Activated T-cell treated with anti-CD3 and anti-CD28 coated beads for 4 hours (primary cell): ENCODE results near the gene PPFIA2.
"Not testable (repeated sequence)": the region's sequence is repeated elsewhere in the genome, so short reads cannot be mapped to it uniquely, and the experiment has no call there.

Experiments used
- DNase-seq: peaks from one replicate; pipeline ENCODE4 v3.0.0-alpha.2; 2020

PPFIA2 gene

GRCh38 chr12:81659310-81659709 lies 99.8 kb downstream of the PPFIA2 start:
- not testable (repeated sequence) for DNase-seq

DNA sequence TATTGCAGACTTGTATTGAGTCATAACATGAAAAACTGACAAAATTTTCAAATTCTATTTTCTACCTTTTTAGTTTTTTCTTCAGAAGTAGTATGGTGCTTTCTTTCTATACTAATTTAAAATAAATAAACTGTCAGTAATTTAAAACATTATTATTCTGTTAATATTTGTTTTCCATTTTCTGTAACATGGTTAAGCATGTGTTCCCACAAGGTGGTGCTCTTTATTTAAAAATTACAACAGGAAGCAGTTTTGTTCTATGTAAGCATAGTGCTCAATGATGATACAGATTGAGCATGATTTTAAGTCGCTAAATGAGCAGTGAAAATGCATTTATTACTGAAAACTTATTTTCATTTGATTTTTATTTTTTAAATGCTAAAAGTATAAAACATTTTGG lies 114.6 kb downstream of the PPFIA2 start:
- DNase-seq, result no peak

- DNase-seq, result no peak
Measured at GRCh38 chr12:81639196-81639595, 120.0 kb downstream of the PPFIA2 start.

GRCh38 chr12:81633127-81633526 lies 126.0 kb downstream of the PPFIA2 start:
- no peak for DNase-seq

- DNase-seq, result no peak
Measured at GRCh38 chr12:81627336-81628189, 131.6 kb downstream of the PPFIA2 start.

GRCh38 chr12:81626406-81626805 lies 132.7 kb downstream of the PPFIA2 start:
- DNase-seq, result no peak

- DNase-seq, result no peak
Measured at GRCh38 chr12:81617915-81618314, 141.2 kb downstream of the PPFIA2 start.

DNA sequence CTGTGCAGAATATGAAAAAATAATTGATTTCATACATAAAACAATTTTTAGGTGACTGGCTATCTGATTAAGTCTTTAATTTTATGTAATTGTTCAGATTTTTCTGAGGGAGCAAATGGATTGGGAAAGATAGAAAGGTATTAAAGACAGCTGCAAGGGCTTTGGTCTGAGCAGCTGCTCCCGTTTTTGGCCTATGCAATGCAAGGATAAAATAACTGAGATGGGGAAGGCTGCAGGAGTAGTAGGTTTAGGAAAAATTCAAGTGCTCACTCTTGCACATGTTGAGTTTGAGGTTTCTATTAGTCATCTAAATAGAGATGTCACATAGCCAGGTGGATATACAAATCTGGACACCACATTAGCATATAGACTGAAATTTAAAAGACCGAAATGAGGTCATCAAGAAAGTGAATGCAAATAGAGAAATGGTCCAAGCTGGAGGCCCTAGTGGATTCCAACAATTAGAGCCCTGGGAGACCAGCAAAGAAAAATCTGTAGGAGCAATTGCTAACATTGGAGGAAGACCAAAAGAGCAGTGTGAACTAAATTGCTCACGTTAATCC lies 144.0 kb downstream of the PPFIA2 start:
- DNase-seq, result no peak

DNA sequence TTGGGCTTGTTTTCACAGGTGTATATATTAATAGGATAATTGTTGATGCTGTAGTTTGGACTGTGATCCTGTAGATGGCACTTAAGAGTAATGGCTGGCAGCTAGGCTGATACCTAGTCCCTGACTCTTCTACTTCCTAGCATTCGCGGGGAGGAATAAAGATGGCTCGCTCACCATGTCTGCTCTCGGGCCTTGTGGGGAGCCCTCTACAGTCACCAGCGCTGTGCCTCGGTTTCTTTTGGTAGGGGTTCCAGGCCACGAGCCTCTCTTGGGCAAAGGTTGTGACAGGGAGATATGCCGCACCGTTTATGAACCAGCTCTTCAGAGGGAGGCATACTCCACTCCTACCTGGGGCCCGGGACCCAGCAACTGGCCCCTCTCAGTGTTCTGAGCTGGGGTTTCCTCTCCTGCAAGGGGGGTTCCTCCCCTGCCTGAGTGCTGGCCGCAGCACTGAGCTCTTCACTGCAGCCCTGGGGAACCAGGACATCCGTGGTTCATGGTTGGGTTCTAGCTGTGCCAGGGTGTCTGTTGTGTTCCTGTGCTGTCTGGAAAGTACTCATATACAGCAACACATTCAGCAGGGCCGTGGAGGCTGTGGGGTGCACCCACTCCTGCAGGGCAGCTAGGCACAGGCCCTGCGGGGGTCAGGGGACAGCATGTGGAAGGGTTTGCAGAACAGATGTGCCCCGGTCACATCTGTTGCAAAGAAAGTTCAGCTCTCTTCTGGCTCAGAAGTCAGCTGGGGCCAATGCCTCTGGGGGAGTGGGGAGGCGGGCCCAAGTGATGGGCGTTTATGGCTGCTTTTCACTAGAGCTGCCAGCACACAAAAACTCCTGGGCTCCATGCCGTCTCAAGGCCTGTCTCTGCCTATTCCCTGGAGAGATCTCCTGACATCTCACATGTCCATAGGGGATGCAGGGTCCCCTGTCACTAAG lies 147.9 kb downstream of the PPFIA2 start:
- no peak for DNase-seq

DNA sequence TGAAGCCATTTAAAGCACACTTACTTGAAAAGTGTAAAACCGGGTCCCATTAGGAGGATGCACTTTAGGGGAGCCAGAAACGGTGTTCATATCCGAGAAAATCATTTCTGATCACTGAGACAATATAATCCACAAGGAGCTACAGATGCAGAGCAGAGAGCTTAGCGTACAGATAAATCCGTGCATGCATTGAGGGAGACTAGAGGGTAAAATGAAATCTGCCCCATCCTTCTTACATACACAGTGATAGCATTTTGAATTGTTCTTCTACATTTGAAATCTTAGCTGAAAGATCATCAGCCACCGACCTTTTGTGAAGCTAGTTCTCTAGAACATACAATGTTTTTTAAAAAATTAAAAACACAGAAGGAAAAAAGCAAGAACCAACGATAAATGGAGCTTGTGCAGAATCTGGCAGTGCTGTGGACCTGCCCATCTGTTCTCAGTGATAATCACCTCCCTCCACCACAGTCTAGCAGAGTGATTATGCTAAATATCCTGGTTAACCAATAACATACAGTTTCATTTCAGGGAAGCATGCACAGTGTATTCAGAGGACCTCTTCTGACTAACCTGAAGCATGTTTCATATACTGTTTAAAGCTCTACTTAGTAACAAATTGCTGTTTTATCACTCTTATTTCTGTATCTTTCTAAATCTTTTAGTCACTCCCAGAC lies 161.1 kb downstream of the PPFIA2 start:
- no peak for DNase-seq

DNA sequence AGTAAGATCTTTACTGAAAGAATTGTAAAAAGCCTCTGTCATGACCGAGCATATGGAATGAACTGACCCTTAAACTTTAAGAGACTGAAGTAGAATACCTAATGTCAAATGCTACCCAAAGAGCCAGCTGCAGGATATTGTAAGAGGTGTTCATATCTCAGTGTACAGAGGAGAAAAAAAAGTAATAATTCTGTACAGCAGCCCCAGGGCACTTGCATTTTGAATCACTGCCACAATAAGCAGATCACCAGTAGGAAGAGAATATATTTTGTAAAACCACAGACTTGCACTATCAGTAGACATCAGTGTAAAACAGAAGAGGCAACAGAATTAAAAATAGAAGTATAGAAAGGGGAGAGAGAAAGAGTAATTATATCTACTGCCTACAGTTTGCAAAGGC lies 162.6 kb downstream of the PPFIA2 start:
- DNase-seq, result no peak

DNA sequence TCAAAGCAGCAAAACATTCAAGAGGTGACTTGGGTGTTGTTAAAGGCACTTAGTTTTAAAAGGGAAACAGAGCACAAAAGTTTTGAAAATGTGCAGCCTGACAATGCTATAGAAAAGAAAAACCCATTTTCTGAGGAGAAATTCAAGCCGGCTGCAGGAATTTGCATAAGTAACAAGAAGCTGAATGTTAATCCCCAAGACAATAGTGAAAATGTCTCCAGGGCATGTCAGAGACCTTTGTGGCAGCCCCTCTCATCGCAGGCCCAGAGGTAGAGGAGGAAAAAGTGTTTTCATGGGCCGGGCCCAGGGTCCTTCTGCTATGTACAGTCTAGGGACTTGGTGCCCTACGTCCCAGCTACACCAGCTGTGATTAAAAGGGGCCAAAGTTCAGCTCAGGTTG lies 167.9 kb downstream of the PPFIA2 start:
- no peak for DNase-seq

DNA sequence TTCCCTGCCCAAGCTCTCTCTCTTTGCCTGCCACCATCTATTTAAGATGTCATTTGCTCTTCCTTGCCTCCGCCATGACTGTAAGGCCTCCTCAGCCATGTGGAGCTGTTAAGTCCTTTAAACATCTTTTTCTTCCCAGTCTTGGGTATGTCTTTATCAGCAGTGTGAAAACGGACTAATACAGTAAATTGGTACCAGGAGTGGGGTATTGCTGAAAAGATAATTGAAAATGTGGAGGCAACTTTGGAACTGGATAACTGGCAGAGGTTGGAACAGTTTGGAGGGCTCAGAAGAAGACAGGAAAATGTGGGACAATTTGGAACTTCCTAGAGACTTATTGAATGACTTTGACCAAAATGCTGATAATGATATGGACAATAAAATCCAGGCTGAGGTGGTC lies 168.4 kb downstream of the PPFIA2 start:
- DNase-seq, result not testable (repeated sequence)

DNA sequence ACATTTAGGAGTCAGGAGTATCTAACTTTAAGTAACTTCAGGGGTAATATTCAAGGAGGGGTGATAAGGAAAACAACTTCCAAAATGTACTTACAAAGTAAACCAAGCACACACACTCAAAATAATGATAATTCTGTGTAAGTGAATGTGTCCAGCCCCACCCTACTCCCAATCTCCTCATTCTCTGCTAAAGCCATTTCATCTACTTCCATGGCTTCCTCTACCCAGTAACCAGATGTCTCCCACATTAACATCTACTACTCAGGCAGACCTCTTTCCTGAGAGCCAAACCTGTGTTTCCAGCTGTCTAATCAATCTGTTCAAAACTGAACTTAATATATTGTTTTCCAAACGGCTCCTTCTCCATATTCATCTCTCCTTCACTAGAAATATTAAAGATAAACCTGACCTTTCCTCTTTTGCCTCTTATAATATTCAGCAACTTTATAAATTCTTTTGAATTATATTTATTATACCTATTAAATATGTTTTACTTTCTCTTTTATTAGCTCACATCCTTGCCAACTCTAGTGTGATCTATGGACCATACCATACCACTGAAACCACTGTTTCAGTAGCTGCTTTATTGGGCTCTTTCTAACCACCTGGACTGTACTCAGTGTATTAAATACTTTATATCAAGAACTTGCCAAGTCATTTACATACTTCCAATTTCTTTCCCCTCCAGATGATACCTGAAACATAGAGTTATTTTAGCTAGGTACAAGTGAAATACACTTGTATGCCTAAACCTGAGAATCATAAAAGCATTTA lies 170.7 kb downstream of the PPFIA2 start:
- no peak for DNase-seq

- DNase-seq, result no peak
Measured at GRCh38 chr12:81585787-81586186, 173.4 kb downstream of the PPFIA2 start.

- no peak for DNase-seq
Measured at GRCh38 chr12:81573228-81573627, 185.9 kb downstream of the PPFIA2 start.

DNA sequence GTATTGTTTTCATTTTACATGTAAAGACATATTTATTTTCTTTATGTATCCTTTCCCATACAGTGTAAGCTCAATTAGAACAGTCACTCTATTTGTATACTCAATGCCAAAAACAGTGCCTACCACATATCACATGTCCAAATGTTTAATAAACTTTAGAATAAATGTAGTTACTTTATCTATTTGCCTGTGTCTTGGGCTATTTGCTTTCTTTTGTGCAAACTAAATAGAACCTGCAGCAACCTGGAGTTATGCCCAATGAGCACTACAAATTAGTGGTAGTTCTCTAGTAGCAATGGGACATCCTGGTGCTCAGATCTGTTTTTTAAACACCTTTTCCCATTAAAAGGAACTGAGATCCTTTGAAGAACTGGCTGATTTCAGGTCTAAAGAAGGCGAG lies 186.7 kb downstream of the PPFIA2 start:
- DNase-seq, result no peak

GRCh38 chr12:81570234-81570633 lies 188.9 kb downstream of the PPFIA2 start:
- DNase-seq, result no peak

DNA sequence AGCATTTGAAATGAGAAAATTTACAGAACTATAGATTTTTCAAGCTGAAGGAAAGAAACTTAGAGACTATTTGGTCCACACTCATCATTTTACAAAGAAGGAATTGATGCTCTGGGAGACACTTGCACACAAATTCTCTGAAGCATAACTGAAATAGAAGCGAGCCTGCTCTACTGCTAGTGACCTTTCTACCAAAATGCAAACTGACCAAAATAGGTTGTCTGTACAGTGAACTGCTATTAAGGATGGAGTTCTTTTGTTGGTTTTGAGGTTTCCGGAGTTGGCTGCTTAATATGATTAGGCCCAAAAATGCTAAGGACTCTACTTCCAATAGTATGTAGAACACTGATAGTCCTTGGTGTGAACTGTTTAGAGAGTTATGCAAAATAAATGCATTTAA lies 194.9 kb downstream of the PPFIA2 start:
- no peak for DNase-seq

- no peak for DNase-seq
Measured at GRCh38 chr12:81558031-81558430, 201.1 kb downstream of the PPFIA2 start.

GRCh38 chr12:81546811-81547210 lies 212.3 kb downstream of the PPFIA2 start:
- DNase-seq, result no peak

DNA sequence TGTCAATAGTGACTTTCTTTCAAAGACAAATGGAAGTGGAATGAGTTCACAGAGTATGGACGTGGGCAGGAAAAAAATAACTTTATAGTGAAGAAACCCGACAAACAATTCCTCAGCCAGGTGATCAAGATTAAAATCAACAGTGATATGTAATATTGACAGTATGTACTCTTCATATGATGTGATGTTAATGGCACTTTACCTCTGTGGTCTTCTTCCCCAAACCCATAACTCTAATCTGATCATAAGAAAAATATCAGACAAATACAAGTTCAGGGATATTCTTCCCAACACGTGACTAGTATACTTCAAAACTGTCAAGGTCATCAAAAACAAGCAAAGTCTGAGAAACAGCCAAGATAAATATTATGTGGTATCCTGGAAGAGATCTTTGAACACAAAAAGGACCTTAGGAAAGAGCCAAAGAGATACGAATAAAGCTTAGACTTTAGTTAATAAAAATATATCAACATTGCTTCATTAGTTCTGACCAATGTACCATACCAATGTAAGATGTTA lies 215.5 kb downstream of the PPFIA2 start:
- DNase-seq, result no peak
